ENCODE measurements around the gene ANKRD44. TPM values are rescaled to one million over a fixed set of nuclear protein-coding genes. Genes with fewer than 3 reads are reported as not detected.

Gene ANKRD44
- total RNA-seq, 1 experiment from 2014 or later: 7.8 TPM

DNA sequence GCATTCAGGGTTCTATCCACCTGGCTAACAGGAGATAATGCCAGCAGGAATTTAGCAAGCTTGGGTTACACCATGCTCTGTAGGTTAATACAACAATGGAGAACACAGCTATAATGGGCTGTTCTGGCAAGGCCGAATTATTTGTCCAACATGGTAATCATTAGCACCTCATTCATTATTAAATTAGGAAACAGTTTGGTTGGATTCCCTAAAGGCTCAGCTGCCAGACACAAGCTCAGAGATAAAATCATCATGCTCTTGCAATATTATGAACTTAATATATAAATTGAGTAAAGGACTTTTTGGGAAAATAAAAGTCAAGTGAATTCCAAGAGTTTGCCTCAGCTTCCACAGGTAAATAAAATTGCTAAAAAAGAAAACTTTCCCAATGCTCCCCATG, 166.4 kb downstream of the ANKRD44 start:
- in situ Hi-C loops (cut with HindIII; ENCODE audit: low pct_unique_long_range_greater_than_20kb, low sequenced_read_pairs): no loop called here
- ChIA-PET CTCF (no interaction called here), POLR2A (no interaction called here)

DNA sequence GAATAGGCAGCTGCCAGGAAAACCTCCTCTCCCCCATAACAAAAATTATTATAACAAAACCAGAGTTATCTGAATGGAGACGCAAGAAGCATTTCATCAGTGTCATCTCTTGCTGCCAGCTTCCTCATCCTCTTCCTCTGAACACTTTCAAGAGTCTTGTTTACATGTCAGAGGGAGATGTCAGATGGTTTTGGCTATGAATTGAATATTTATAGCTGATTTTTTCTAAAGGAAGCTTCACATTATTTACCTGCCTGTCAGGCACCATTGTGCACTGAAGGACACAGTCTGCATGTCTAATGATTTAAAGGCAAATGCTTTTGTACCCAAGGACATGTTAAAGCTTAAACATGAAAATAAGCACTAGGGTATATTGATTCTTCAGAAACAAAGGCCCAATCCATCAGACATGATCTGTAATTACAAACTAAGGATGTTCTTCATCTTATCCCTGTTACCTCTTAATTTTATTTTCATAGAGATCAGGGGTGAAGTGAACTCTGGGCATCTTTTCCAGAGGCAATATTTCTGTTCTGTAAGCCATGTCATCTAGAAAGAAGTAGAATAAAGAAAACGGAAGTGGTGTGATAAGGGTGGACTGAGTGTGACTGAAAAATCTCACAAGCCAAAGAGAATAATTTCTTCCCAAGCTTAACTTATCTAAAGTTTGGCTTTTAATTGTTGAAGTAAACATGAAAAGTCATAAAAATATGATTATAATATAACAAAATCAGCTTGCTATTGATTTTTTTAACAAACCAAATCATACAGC, 168.7 kb downstream of the ANKRD44 start:
- Histone ChIP-seq H3K27ac (ENCODE audit: low read length) (no peak overlapping the region), H3K4me3 (ENCODE audit: low read depth in 2 of 2, low read length in 2 of 2) (no peak overlapping the region), H3K4me1 (ENCODE audit: control insufficient read depth, insufficient read depth, low read length) (no peaks in the 10 kb centered on the region), H3K36me3 (ENCODE audit: control insufficient read depth, insufficient read depth, low read length) (no peaks in the 10 kb centered on the region), H3K9me3 (ENCODE audit: control insufficient read depth, insufficient read depth, low read depth, low read length) (no peaks in the 10 kb centered on the region), H3K27me3 (ENCODE audit: control insufficient read depth, insufficient read depth, low read length) (no peaks in the 10 kb centered on the region)
- TF ChIP-seq, protein P1, sequence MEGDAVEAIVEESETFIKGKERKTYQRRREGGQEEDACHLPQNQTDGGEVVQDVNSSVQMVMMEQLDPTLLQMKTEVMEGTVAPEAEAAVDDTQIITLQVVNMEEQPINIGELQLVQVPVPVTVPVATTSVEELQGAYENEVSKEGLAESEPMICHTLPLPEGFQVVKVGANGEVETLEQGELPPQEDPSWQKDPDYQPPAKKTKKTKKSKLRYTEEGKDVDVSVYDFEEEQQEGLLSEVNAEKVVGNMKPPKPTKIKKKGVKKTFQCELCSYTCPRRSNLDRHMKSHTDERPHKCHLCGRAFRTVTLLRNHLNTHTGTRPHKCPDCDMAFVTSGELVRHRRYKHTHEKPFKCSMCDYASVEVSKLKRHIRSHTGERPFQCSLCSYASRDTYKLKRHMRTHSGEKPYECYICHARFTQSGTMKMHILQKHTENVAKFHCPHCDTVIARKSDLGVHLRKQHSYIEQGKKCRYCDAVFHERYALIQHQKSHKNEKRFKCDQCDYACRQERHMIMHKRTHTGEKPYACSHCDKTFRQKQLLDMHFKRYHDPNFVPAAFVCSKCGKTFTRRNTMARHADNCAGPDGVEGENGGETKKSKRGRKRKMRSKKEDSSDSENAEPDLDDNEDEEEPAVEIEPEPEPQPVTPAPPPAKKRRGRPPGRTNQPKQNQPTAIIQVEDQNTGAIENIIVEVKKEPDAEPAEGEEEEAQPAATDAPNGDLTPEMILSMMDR (IDR thresholded peaks at IDR 0.05): no peak
- TF ChIP-seq SIN3A (IDR thresholded peaks at IDR 0.05; ENCODE audit: borderline replicate concordance, insufficient read depth, low read depth, low read length) (no peak), TCF7L2 (IDR thresholded peaks at IDR 0.05; ENCODE audit: low read depth, low read length) (no peak), POLR2AphosphoS5 (IDR thresholded peaks at IDR 0.05; ENCODE audit: low read depth, low read length) (no peak)
- TF ChIP-seq, protein P2, sequence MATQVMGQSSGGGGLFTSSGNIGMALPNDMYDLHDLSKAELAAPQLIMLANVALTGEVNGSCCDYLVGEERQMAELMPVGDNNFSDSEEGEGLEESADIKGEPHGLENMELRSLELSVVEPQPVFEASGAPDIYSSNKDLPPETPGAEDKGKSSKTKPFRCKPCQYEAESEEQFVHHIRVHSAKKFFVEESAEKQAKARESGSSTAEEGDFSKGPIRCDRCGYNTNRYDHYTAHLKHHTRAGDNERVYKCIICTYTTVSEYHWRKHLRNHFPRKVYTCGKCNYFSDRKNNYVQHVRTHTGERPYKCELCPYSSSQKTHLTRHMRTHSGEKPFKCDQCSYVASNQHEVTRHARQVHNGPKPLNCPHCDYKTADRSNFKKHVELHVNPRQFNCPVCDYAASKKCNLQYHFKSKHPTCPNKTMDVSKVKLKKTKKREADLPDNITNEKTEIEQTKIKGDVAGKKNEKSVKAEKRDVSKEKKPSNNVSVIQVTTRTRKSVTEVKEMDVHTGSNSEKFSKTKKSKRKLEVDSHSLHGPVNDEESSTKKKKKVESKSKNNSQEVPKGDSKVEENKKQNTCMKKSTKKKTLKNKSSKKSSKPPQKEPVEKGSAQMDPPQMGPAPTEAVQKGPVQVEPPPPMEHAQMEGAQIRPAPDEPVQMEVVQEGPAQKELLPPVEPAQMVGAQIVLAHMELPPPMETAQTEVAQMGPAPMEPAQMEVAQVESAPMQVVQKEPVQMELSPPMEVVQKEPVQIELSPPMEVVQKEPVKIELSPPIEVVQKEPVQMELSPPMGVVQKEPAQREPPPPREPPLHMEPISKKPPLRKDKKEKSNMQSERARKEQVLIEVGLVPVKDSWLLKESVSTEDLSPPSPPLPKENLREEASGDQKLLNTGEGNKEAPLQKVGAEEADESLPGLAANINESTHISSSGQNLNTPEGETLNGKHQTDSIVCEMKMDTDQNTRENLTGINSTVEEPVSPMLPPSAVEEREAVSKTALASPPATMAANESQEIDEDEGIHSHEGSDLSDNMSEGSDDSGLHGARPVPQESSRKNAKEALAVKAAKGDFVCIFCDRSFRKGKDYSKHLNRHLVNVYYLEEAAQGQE (IDR thresholded peaks at IDR 0.05; ENCODE audit: insufficient read depth in 1 of 2, low read depth in 2 of 2, low read length in 1 of 2): no peak
- DNase-seq (ENCODE audit: low read depth, low spot score) (no peak), ATAC-seq (no peak)
- intact Hi-C loops (cut with micrococcal nuclease; ENCODE audit: unreplicated experiment): no loop called here
- POLR2A ChIA-PET: no interaction called here
- CTCF ChIA-PET: interaction anchor here (0.9 kb wide), 1 partner anchor 28 kb away, joined by 3 read pairs; no protein-coding TSS in a partner anchor
- BruUV-seq (replicated peaks): no TSS peak
- in situ Hi-C loops (cut with HindIII; ENCODE audit: low pct_unique_long_range_greater_than_20kb, low sequenced_read_pairs): no loop called here

More for the DNA sequence above, 166.4 kb downstream of the ANKRD44 start:
- H3K4me1 ChIP-seq (ENCODE audit: control insufficient read depth, insufficient read depth, low read length): no peaks in the 10 kb centered on the region
- no peak overlapping the region for H3K4me3 ChIP-seq (ENCODE audit: low read depth in 2 of 2, low read length in 2 of 2)
- H3K9me3 ChIP-seq (ENCODE audit: control insufficient read depth, insufficient read depth, low read depth, low read length): no peaks in the 10 kb centered on the region
- intact Hi-C loops (cut with micrococcal nuclease; ENCODE audit: unreplicated experiment): no loop called here
- H3K27ac ChIP-seq (ENCODE audit: low read length): no peak overlapping the region
- BruUV-seq (replicated peaks): no TSS peak
- TF ChIP-seq, protein P1 (IDR thresholded peaks at IDR 0.05): no peak
- TF ChIP-seq POLR2AphosphoS5 (IDR thresholded peaks at IDR 0.05; ENCODE audit: low read depth, low read length): no peak
- no peak for TF ChIP-seq TCF7L2 (IDR thresholded peaks at IDR 0.05; ENCODE audit: low read depth, low read length)
- TF ChIP-seq SIN3A (IDR thresholded peaks at IDR 0.05; ENCODE audit: borderline replicate concordance, insufficient read depth, low read depth, low read length): no peak
- TF ChIP-seq, protein P2 (IDR thresholded peaks at IDR 0.05; ENCODE audit: insufficient read depth in 1 of 2, low read depth in 2 of 2, low read length in 1 of 2): no peak
- no peaks in the 10 kb centered on the region for H3K36me3 ChIP-seq (ENCODE audit: control insufficient read depth, insufficient read depth, low read length)
- DNase-seq (ENCODE audit: low read depth, low spot score) (no peak), ATAC-seq (no peak)
- H3K27me3 ChIP-seq (ENCODE audit: control insufficient read depth, insufficient read depth, low read length): no peaks in the 10 kb centered on the region
